ENCODE results near the gene SEMA4B.

DNA sequence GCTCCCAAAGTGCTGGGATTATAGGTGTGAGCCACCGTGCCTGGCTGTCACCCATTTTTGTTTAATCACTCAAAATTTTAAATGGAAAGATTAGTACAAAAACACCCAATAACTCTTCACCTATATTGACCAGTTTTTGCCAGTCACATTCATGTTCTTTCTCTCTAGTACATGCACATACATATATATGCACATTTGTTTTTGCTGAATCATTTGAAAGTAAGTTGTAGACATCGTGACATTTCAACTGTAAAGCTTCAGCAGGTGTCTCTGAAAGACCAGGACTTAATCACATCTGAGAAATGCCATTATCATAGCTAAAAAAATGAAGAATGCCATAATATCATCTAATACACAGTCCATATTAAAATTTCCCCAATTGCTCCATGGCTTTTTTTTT, 6.5 kb upstream of the SEMA4B start:
- TF ChIP-seq, protein P1, sequence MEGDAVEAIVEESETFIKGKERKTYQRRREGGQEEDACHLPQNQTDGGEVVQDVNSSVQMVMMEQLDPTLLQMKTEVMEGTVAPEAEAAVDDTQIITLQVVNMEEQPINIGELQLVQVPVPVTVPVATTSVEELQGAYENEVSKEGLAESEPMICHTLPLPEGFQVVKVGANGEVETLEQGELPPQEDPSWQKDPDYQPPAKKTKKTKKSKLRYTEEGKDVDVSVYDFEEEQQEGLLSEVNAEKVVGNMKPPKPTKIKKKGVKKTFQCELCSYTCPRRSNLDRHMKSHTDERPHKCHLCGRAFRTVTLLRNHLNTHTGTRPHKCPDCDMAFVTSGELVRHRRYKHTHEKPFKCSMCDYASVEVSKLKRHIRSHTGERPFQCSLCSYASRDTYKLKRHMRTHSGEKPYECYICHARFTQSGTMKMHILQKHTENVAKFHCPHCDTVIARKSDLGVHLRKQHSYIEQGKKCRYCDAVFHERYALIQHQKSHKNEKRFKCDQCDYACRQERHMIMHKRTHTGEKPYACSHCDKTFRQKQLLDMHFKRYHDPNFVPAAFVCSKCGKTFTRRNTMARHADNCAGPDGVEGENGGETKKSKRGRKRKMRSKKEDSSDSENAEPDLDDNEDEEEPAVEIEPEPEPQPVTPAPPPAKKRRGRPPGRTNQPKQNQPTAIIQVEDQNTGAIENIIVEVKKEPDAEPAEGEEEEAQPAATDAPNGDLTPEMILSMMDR (IDR thresholded peaks at IDR 0.05; ENCODE audit: low read depth, low read length): no peak
- no peak for TF ChIP-seq EZH2phosphoT487 (IDR thresholded peaks at IDR 0.05; ENCODE audit: low read depth)

Measured in OCI-LY3 (cell line).